ENCODE data around the gene RBM7. TPM values are rescaled to one million over a fixed set of nuclear protein-coding genes. Genes with fewer than 3 reads are reported as not detected.

Gene RBM7
- total RNA-seq, 2 experiments from 2014 or later = 44.0 to 45.4 TPM

- CTCF ChIA-PET = interaction anchor here (1.4 kb wide), 1 partner anchor 10 kb away, joined by 3 read pairs; no protein-coding TSS in a partner anchor
- intact Hi-C loops (cut with micrococcal nuclease) = loop anchor here (1.0 to 5.0 kb wide), 5 partner anchors 40 to 626 kb away; partner anchors contain the start of genes REXO2, USP28 and ZW10
- Mint-ChIP-seq H3K27me3 (no peaks in the 10 kb centered on the region), H3K36me3 (peaks cover 16% of the 10 kb centered on the region), H3K27ac (peak overlapping the region; percentile 99), H3K4me3 (peak overlapping the region; percentile 97), H3K4me1 (ENCODE audit: low read depth) (peaks cover 41% of the 10 kb centered on the region), H3K9me3 (no peaks in the 10 kb centered on the region)
- DNase-seq = no peak
- POLR2A ChIA-PET = interaction anchor here (0.6 kb wide), 1 partner anchor 629 kb away, joined by 4 read pairs; no protein-coding TSS in a partner anchor
Measured at GRCh38 chr11:114399490-114400215, 813 bp upstream of the RBM7 start.

- POLR2A ChIA-PET = no interaction called here
- Mint-ChIP-seq H3K4me1 (ENCODE audit: low read depth) (peaks cover 53% of the 10 kb centered on the region), H3K27ac (peak overlapping the region; percentile 99), H3K9me3 (no peaks in the 10 kb centered on the region), H3K4me3 (peak overlapping the region; percentile 97), H3K36me3 (peaks cover 27% of the 10 kb centered on the region), H3K27me3 (no peaks in the 10 kb centered on the region)
- DNase-seq = no peak
- CTCF ChIA-PET = interaction anchor here (1.4 kb wide), 1 partner anchor 9 kb away, joined by 3 read pairs; no protein-coding TSS in a partner anchor
- intact Hi-C loops (cut with micrococcal nuclease) = loop anchor here (1.0 to 5.0 kb wide), 5 partner anchors 38 to 628 kb away; partner anchors contain the start of genes REXO2, USP28 and ZW10
Measured at GRCh38 chr11:114400915-114401223, 403 bp downstream of the RBM7 start.

GRCh38 chr11:114401311-114401710 lies 845 bp downstream of the RBM7 start:
- peak overlapping the region; percentile 97 for H3K4me3 Mint-ChIP-seq
- no peaks in the 10 kb centered on the region for H3K9me3 Mint-ChIP-seq
- H3K27me3 Mint-ChIP-seq = no peaks in the 10 kb centered on the region
- H3K27ac Mint-ChIP-seq = peak overlapping the region; percentile 99
- H3K4me1 Mint-ChIP-seq (ENCODE audit: low read depth) = peaks cover 56% of the 10 kb centered on the region
- peaks cover 32% of the 10 kb centered on the region for H3K36me3 Mint-ChIP-seq
- POLR2A ChIA-PET = no interaction called here
- no peak for DNase-seq
- CTCF ChIA-PET = no interaction called here
- intact Hi-C loops (cut with micrococcal nuclease) = loop anchor here (2.0 to 5.0 kb wide), 3 partner anchors 53 to 524 kb away; partner anchors contain the start of gene USP28

GRCh38 chr11:114412946-114413345 lies 12.5 kb downstream of the RBM7 start:
- CTCF ChIA-PET = no interaction called here

GRCh38 chr11:114413958-114414357 lies 13.5 kb downstream of the RBM7 start:
- no peaks in the 10 kb centered on the region for H3K27me3 Mint-ChIP-seq
- CTCF ChIA-PET = no interaction called here
- POLR2A ChIA-PET = no interaction called here
- no peak overlapping the region for H3K4me3 Mint-ChIP-seq
- peaks cover 16% of the 10 kb centered on the region for H3K36me3 Mint-ChIP-seq
- intact Hi-C loops (cut with micrococcal nuclease) = no loop called here
- no peaks in the 10 kb centered on the region for H3K9me3 Mint-ChIP-seq
- H3K27ac Mint-ChIP-seq = no peak overlapping the region
- H3K4me1 Mint-ChIP-seq (ENCODE audit: low read depth) = no peaks in the 10 kb centered on the region
- no peak for DNase-seq

More at GRCh38 chr11:114412946-114413345, 12.5 kb downstream of the RBM7 start:
- no peak for DNase-seq
- POLR2A ChIA-PET = no interaction called here
- no peak overlapping the region for H3K4me3 Mint-ChIP-seq
- no peak overlapping the region for H3K27ac Mint-ChIP-seq
- no peaks in the 10 kb centered on the region for H3K4me1 Mint-ChIP-seq (ENCODE audit: low read depth)
- H3K9me3 Mint-ChIP-seq = no peaks in the 10 kb centered on the region
- peaks cover 18% of the 10 kb centered on the region for H3K36me3 Mint-ChIP-seq
- intact Hi-C loops (cut with micrococcal nuclease) = no loop called here
- H3K27me3 Mint-ChIP-seq = no peaks in the 10 kb centered on the region

GRCh38 chr11:114416441-114416961 lies 16.0 kb downstream of the RBM7 start:
- intact Hi-C loops (cut with micrococcal nuclease) = no loop called here
- Mint-ChIP-seq H3K4me3 (no peak overlapping the region), H3K27ac (no peak overlapping the region), H3K36me3 (peaks cover 5% of the 10 kb centered on the region), H3K9me3 (no peaks in the 10 kb centered on the region), H3K4me1 (ENCODE audit: low read depth) (no peaks in the 10 kb centered on the region), H3K27me3 (no peaks in the 10 kb centered on the region)
- ChIA-PET CTCF (no interaction called here), POLR2A (interaction anchor here (0.5 kb wide), 1 partner anchor 61 kb away, joined by 5 read pairs; no protein-coding TSS in a partner anchor)
- no peak for DNase-seq

GRCh38 chr11:114426280-114426679 lies 25.8 kb downstream of the RBM7 start:
- Mint-ChIP-seq H3K27ac (no peak overlapping the region), H3K4me1 (ENCODE audit: low read depth) (peaks cover 5% of the 10 kb centered on the region), H3K36me3 (peaks cover 7% of the 10 kb centered on the region), H3K27me3 (no peaks in the 10 kb centered on the region), H3K4me3 (no peak overlapping the region), H3K9me3 (peaks cover 10% of the 10 kb centered on the region)
- ChIA-PET CTCF (no interaction called here), POLR2A (no interaction called here)
- DNase-seq = no peak
- intact Hi-C loops (cut with micrococcal nuclease) = no loop called here

- ChIA-PET CTCF (no interaction called here), POLR2A (no interaction called here)
- no peaks in the 10 kb centered on the region for H3K27me3 Mint-ChIP-seq
- peaks cover 5% of the 10 kb centered on the region for H3K4me1 Mint-ChIP-seq (ENCODE audit: low read depth)
- H3K4me3 Mint-ChIP-seq = no peak overlapping the region
- no peak for DNase-seq
- no peak overlapping the region for H3K27ac Mint-ChIP-seq
- intact Hi-C loops (cut with micrococcal nuclease) = no loop called here
- no peaks in the 10 kb centered on the region for H3K36me3 Mint-ChIP-seq
- no peaks in the 10 kb centered on the region for H3K9me3 Mint-ChIP-seq
Measured at GRCh38 chr11:114430290-114430689, 29.8 kb downstream of the RBM7 start.

GRCh38 chr11:114432893-114433292 lies 32.4 kb downstream of the RBM7 start:
- Mint-ChIP-seq H3K27me3 (no peaks in the 10 kb centered on the region), H3K9me3 (no peaks in the 10 kb centered on the region), H3K4me1 (ENCODE audit: low read depth) (peaks cover 5% of the 10 kb centered on the region), H3K36me3 (no peaks in the 10 kb centered on the region), H3K4me3 (no peak overlapping the region), H3K27ac (no peak overlapping the region)
- intact Hi-C loops (cut with micrococcal nuclease) = no loop called here
- ChIA-PET POLR2A (no interaction called here), CTCF (no interaction called here)
- DNase-seq = no peak

GRCh38 chr11:114433376-114433775 lies 32.9 kb downstream of the RBM7 start:
- H3K9me3 Mint-ChIP-seq = no peaks in the 10 kb centered on the region
- no peaks in the 10 kb centered on the region for H3K27me3 Mint-ChIP-seq
- no peak overlapping the region for H3K27ac Mint-ChIP-seq
- intact Hi-C loops (cut with micrococcal nuclease) = no loop called here
- H3K4me3 Mint-ChIP-seq = no peak overlapping the region
- CTCF ChIA-PET = no interaction called here
- POLR2A ChIA-PET = no interaction called here
- peaks cover 5% of the 10 kb centered on the region for H3K4me1 Mint-ChIP-seq (ENCODE audit: low read depth)
- no peaks in the 10 kb centered on the region for H3K36me3 Mint-ChIP-seq
- DNase-seq = no peak

- H3K27me3 Mint-ChIP-seq = no peaks in the 10 kb centered on the region
- peaks cover 28% of the 10 kb centered on the region for H3K4me1 Mint-ChIP-seq (ENCODE audit: low read depth)
- ChIA-PET POLR2A (interaction anchor here (1.5 kb wide), 1 partner anchor 33 kb away, joined by 3 read pairs; no protein-coding TSS in a partner anchor), CTCF (interaction anchor here (0.9 kb wide), 2 partner anchors 92 to 98 kb away, joined by 3 to 4 read pairs; no protein-coding TSS in a partner anchor)
- no peak for DNase-seq
- no peak overlapping the region for H3K4me3 Mint-ChIP-seq
- H3K9me3 Mint-ChIP-seq = no peaks in the 10 kb centered on the region
- intact Hi-C loops (cut with micrococcal nuclease) = loop anchor here (2.0 to 5.0 kb wide), 2 partner anchors 98 to 1126 kb away; partner anchors contain the start of gene TTC12
- peaks cover 8% of the 10 kb centered on the region for H3K36me3 Mint-ChIP-seq
- no peak overlapping the region for H3K27ac Mint-ChIP-seq
Measured at GRCh38 chr11:114438303-114438702, 37.8 kb downstream of the RBM7 start.

GRCh38 chr11:114439229-114440120 lies 39.0 kb downstream of the RBM7 start, which contains the start of gene REXO2:
TSS of gene REXO2 (plus strand) at chr11:114439467. CDS start at chr11:114439529, 62 bp downstream.
- Mint-ChIP-seq H3K27me3 (no peaks in the 10 kb centered on the region), H3K4me1 (ENCODE audit: low read depth) (peaks cover 31% of the 10 kb centered on the region), H3K4me3 (peak within 1 kb of the TSS; percentile 97), H3K27ac (peak within 1 kb of the TSS; percentile 85), H3K36me3 (peaks cover 9% of the 10 kb centered on the region), H3K9me3 (no peaks in the 10 kb centered on the region)
- intact Hi-C loops (cut with micrococcal nuclease) = loop anchor here (1.0 to 5.0 kb wide), 5 partner anchors 34 to 1127 kb away; partner anchors contain the start of genes C11orf71, RBM7 and TTC12
- ChIA-PET POLR2A (interaction anchor here (1.5 kb wide), 1 partner anchor 34 kb away, joined by 3 read pairs; no protein-coding TSS in a partner anchor), CTCF (interaction anchor here (0.8 to 1.1 kb wide), 4 partner anchors 41 to 99 kb away, joined by 3 to 4 read pairs (median 3); no protein-coding TSS in a partner anchor)
- DNase-seq = peak; percentile 96

Measured in activated CD4-positive, alpha-beta memory T cell treated with anti-CD3 and anti-CD28 coated beads for 36 hours (primary cell).